CD14-positive monocyte (primary cell): ENCODE measurements around the gene ERFE. TPM values are rescaled to one million over a fixed set of nuclear protein-coding genes. Genes with fewer than 3 reads are reported as not detected.
A peak's percentile ranks its signal among the peaks of the same experiment; 100 is the strongest.

Source experiments
- DNase-seq, 3 donors: peaks; one replicate each; pipeline ENCODE4 v3.0.0-alpha.2; 2011 to 2022
- H2AFZ ChIP-seq: 2 replicates; pipeline ENCODE4 v1.6.0; 2012; ENCODE audit warnings: mild to moderate bottlenecking, low read depth, low read length, inconsistent platforms; ENCODE audit not compliant: insufficient read depth, poor library complexity, severe bottlenecking
- H3K27ac ChIP-seq, 2 donors: 1 replicate in 1 of 2; 2 replicates in 1 of 2; pipeline ENCODE4 v1.5.1; 2012 to 2013; ENCODE audit warnings: low read length in 2 of 2, control low read depth in 1 of 2, inconsistent platforms in 1 of 2, low read depth in 1 of 2, mild to moderate bottlenecking in 1 of 2
- H3K27me3 ChIP-seq, 2 donors: one replicate each; pipeline versions ENCODE4 v1.6.0 to v1.6.1; 2011 to 2013; ENCODE audit warnings: low read length in 2 of 2; ENCODE audit not compliant: control insufficient read depth in 2 of 2, insufficient read depth in 2 of 2
- H3K36me3 ChIP-seq, 2 donors: replicated peaks in 1 of 2; 1 replicate in 1 of 2; 2 replicates in 1 of 2; pipeline versions ENCODE4 v1.5.1 to v1.6.1; 2012 to 2013; ENCODE audit warnings: low read length in 2 of 2, control low read depth in 1 of 2, inconsistent platforms in 1 of 2, mild to moderate bottlenecking in 1 of 2; ENCODE audit not compliant: insufficient read depth in 2 of 2, control insufficient read depth in 1 of 2
- H3K4me1 ChIP-seq, 2 donors: 1 replicate in 1 of 2; 2 replicates in 1 of 2; pipeline versions ENCODE4 v1.5.1 to v1.6.1; 2012 to 2013; ENCODE audit warnings: low read length in 2 of 2, control low read depth in 1 of 2, inconsistent platforms in 1 of 2, mild to moderate bottlenecking in 1 of 2, moderate library complexity in 1 of 2; ENCODE audit not compliant: insufficient read depth in 2 of 2, control insufficient read depth in 1 of 2
- H3K4me2 ChIP-seq: replicated peaks from 2 replicates; pipeline ENCODE3; 2012; ENCODE audit warnings: low read length, moderate library complexity, mild to moderate bottlenecking; ENCODE audit not compliant: poor library complexity, severe bottlenecking; ENCODE audit errors: extremely low read depth
- H3K4me3 ChIP-seq, 3 experiments: fragments of 200-600 bp in 1 of 3; sonication (generic) in 1 of 3; replicated peaks in 1 of 3; 1 replicate in 2 of 3; 2 replicates in 1 of 3; pipeline ENCODE4 v1.5.1; 2011 to 2013; ENCODE audit warnings: low read length in 3 of 3, mild to moderate bottlenecking in 3 of 3, control low read depth in 2 of 3, low read depth in 2 of 3, inconsistent platforms in 1 of 3, moderate library complexity in 1 of 3
- H3K79me2 ChIP-seq: 2 replicates; pipeline ENCODE4 v1.6.0; 2012; ENCODE audit warnings: mild to moderate bottlenecking, control low read depth, inconsistent platforms, low read length, moderate library complexity; ENCODE audit not compliant: insufficient read depth
- H3K9ac ChIP-seq: 2 replicates; pipeline ENCODE4 v1.6.0; 2017; ENCODE audit warnings: low read length, mild to moderate bottlenecking; ENCODE audit not compliant: insufficient read depth, poor library complexity, severe bottlenecking
- H3K9me3 ChIP-seq, 2 donors: replicated peaks in 1 of 2; 1 replicate in 1 of 2; 2 replicates in 1 of 2; pipeline versions ENCODE4 v1.5.1 to v1.6.1; 2012 to 2013; ENCODE audit warnings: low read length in 2 of 2, control low read depth in 1 of 2; ENCODE audit not compliant: control insufficient read depth in 1 of 2, insufficient read depth in 1 of 2
- H4K20me1 ChIP-seq: 2 replicates; pipeline ENCODE4 v1.6.0; 2012; ENCODE audit warnings: mild to moderate bottlenecking, low read length, control low read depth, moderate library complexity; ENCODE audit not compliant: insufficient read depth
- H3K27ac Mint-ChIP-seq, 7 donors: one replicate each; pipeline ENCODE4 v1.8.0; 2020; ENCODE audit warnings: mild to moderate bottlenecking in 7 of 7, mixed read lengths in 7 of 7, moderate library complexity in 6 of 7, inconsistent platforms in 2 of 7
- H3K27me3 Mint-ChIP-seq, 3 donors: one replicate each; pipeline ENCODE4 v1.8.0; 2021 to 2022; ENCODE audit warnings: low read depth in 3 of 3, mild to moderate bottlenecking in 3 of 3, mixed read lengths in 3 of 3, moderate library complexity in 3 of 3, inconsistent platforms in 1 of 3
- H3K36me3 Mint-ChIP-seq, 2 donors: one replicate each; pipeline ENCODE4 v1.8.0; 2020; ENCODE audit warnings: mixed read lengths in 2 of 2, inconsistent platforms in 1 of 2, mild to moderate bottlenecking in 1 of 2
- H3K4me1 Mint-ChIP-seq: one replicate; pipeline ENCODE4 v1.8.0; 2020; ENCODE audit warnings: mild to moderate bottlenecking, mixed read lengths
- H3K4me3 Mint-ChIP-seq, 2 donors: one replicate each; pipeline ENCODE4 v1.8.0; 2020; ENCODE audit warnings: mild to moderate bottlenecking in 2 of 2, mixed read lengths in 2 of 2, moderate library complexity in 1 of 2
- H3K9me3 Mint-ChIP-seq, 7 donors: one replicate each; pipeline ENCODE4 v1.8.0; 2020 to 2022; ENCODE audit warnings: mixed read lengths in 7 of 7, mild to moderate bottlenecking in 6 of 7, moderate library complexity in 6 of 7, inconsistent platforms in 2 of 7
- CTCF ChIP-seq: fragments of 200-600 bp; IDR thresholded peaks from one replicate; pipeline ENCODE4 v1.8.0; 2022; ENCODE audit warnings: antibody characterized with exemption, mild to moderate bottlenecking
- WGBS: methylation state at CpG from one replicate; pipeline ENCODE4 v1.1.5; 2013; ENCODE audit warnings: missing lambda C conversion rate; ENCODE audit not compliant: insufficient coverage; 5-methylcytosine and 5-hydroxymethylcytosine counted together
- intact Hi-C, 2 donors: fragments of 100-400 bp; cut with micrococcal nuclease; formaldehyde crosslinking; loops; one replicate each; pipeline versions ENCODE4 v1.15.0 to v1.15.1; 2023
- polyA plus RNA-seq, 3 donors: library from polyadenylated mRNA; depleted of rRNA in 1 of 3; unstranded in 2 of 3; stranded (reverse) in 1 of 3; fragments of 300-500 nt in 2 of 3; fragments of >200 nt in 1 of 3; fragmentation: Illumina TruSeq in 2 of 3; gene quantifications; 1 replicate in 2 of 3; 2 replicates in 1 of 3; pipeline ENCODE4 v1.2.3, GENCODE V29; 2012 to 2021

Gene ERFE
- polyA plus RNA-seq, 3 donors: not detected

DNA sequence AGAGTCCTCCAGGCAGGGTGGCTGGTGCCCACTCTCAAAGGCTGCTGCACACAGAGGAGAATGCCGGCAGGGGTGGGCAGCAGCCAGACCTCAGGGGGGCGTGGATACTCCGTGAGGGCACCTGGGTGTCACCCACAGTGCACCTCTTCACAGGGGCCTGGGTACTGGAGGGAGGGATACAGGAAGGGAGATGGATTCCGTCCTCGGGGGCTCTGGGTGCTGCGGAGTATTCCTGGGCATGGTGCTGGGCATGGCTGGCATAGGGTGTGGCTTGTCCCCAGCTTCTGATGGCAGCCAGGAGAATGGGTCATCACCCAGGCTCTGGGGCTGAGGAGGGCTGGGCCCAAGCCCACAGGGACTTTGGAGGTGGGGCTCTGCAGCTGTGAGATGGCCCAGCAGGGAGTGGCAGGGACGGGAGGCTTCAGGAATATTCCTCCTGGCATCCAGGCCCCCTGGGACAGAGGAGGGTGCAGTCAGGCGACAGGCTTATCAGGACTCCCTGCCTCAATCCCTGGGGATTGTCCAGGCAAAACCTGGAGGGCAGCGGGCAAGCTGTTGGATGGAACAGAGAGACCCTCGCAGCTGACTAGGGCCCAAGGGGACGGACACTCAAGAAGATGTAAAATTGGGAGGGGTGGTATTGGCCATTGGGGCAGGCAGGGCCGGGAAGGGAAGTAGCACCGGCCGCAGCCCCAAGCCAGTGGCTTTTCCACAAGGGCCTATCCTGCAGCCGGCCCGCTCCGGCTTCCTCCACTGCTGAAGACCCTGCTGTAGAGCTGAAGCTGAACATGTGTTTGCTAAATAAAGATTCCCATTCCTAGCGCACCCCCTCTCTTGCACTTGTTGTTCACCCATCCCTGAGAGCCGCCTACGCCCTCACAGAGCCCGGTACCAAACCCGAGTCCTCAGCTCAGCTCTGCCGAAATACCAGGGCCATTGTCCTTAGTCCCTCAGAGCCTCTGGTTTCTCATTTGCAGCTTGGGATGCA is 26.0 kb upstream of the ERFE start:
- Histone ChIP-seq H3K27ac (no peak overlapping the region), H3K9ac (no peak overlapping the region)
- peak overlapping the region in 2 of 7 donors; percentile 14 to 53 for H3K27ac Mint-ChIP-seq

More for the DNA sequence above, 26.0 kb upstream of the ERFE start:
- Histone ChIP-seq H3K36me3 (no peaks in the 10 kb centered on the region), H3K79me2 (no peaks in the 10 kb centered on the region), H3K4me1 (peaks cover 13 to 15% of the 10 kb centered on the region in 2 donors), H3K4me2 (no peak overlapping the region), H3K27me3 (no peaks in the 10 kb centered on the region), H2AFZ (no peak overlapping the region), H3K4me3 (no peak overlapping the region), H3K9me3 (no peaks in the 10 kb centered on the region), H4K20me1 (no peaks in the 10 kb centered on the region)
- Mint-ChIP-seq H3K27me3 (peaks cover 0 to 5% (median 2%) of the 10 kb centered on the region in 3 donors), H3K4me1 (peaks cover 23% of the 10 kb centered on the region), H3K9me3 (no peaks in the 10 kb centered on the region), H3K4me3 (no peak overlapping the region), H3K36me3 (no peaks in the 10 kb centered on the region)
- 94% methylated on average over 18 of the region's 23 CpGs for WGBS
- intact Hi-C loops: no loop called here
- TF ChIP-seq CTCF: no peak
- no peak for DNase-seq
